Neuronal stem cell (in vitro differentiated cells): ENCODE data around the gene ARL5A.

Experiments used
- DNase-seq: peaks from one replicate; pipeline ENCODE4 v3.0.0-alpha.2; 2013; ENCODE audit warnings: low spot score
- H2AFZ ChIP-seq: one replicate; pipeline ENCODE4 v1.6.1; 2013; ENCODE audit warnings: mild to moderate bottlenecking, low read length, inconsistent platforms
- H2AK5ac ChIP-seq: 2 replicates; pipeline ENCODE4 v1.6.1; 2013; ENCODE audit warnings: low read depth, mild to moderate bottlenecking, inconsistent platforms, low read length, moderate library complexity, mixed read lengths
- H2BK120ac ChIP-seq: 2 replicates; pipeline ENCODE4 v1.6.1; 2013; ENCODE audit warnings: low read depth, mild to moderate bottlenecking, inconsistent platforms, low read length, moderate library complexity, mixed read lengths
- H2BK12ac ChIP-seq: one replicate; pipeline ENCODE4 v1.6.1; 2013; ENCODE audit warnings: low read length, inconsistent platforms
- H2BK15ac ChIP-seq: 2 replicates; pipeline ENCODE4 v1.6.1; 2013; ENCODE audit warnings: mild to moderate bottlenecking, low read length, inconsistent platforms, mixed read lengths
- H2BK5ac ChIP-seq: one replicate; pipeline ENCODE4 v1.6.1; 2013; ENCODE audit warnings: inconsistent platforms, mild to moderate bottlenecking, low read length, moderate library complexity
- H3K14ac ChIP-seq: one replicate; pipeline ENCODE4 v1.6.1; 2013; ENCODE audit warnings: low read length, inconsistent platforms
- H3K18ac ChIP-seq: 2 replicates; pipeline ENCODE4 v1.6.1; 2013; ENCODE audit warnings: low read length, inconsistent platforms
- H3K23ac ChIP-seq: 2 replicates; pipeline ENCODE4 v1.6.1; 2013; ENCODE audit warnings: low read depth, mild to moderate bottlenecking, mixed read lengths, low read length, inconsistent platforms; ENCODE audit not compliant: poor library complexity
- H3K27ac ChIP-seq: replicated peaks from 3 replicates; pipeline ENCODE4 v1.5.1; 2013; ENCODE audit warnings: low read length, inconsistent platforms
- H3K27me3 ChIP-seq, 3 experiments: 2 replicates each; pipeline ENCODE4 v1.6.1; 2013; ENCODE audit warnings: low read length in 3 of 3, mild to moderate bottlenecking in 2 of 3, inconsistent platforms in 1 of 3, low read depth in 1 of 3, mixed read lengths in 1 of 3, moderate library complexity in 1 of 3; ENCODE audit not compliant: control insufficient read depth in 3 of 3, insufficient read depth in 3 of 3
- H3K36me3 ChIP-seq, 2 donors: replicated peaks in 1 of 2; 2 replicates each; pipeline ENCODE4 v1.6.1; 2013; ENCODE audit warnings: low read length in 2 of 2; ENCODE audit not compliant: control insufficient read depth in 2 of 2, insufficient read depth in 2 of 2
- H3K4ac ChIP-seq: 2 replicates; pipeline ENCODE4 v1.6.1; 2013; ENCODE audit warnings: inconsistent platforms, mild to moderate bottlenecking, low read length, moderate library complexity
- H3K4me1 ChIP-seq, 2 donors: 1 replicate in 1 of 2; 2 replicates in 1 of 2; pipeline ENCODE4 v1.6.1; 2013; ENCODE audit warnings: low read length in 2 of 2, low read depth in 1 of 2; ENCODE audit not compliant: control insufficient read depth in 2 of 2, insufficient read depth in 1 of 2
- H3K4me2 ChIP-seq: one replicate; pipeline ENCODE4 v1.6.1; 2013; ENCODE audit warnings: mild to moderate bottlenecking, low read length, inconsistent platforms; ENCODE audit not compliant: insufficient read depth, poor library complexity, severe bottlenecking
- H3K4me3 ChIP-seq, 2 donors: 2 replicates each; pipeline ENCODE4 v1.5.1; 2013; ENCODE audit warnings: low read length in 2 of 2, mild to moderate bottlenecking in 2 of 2, inconsistent platforms in 1 of 2, moderate library complexity in 1 of 2
- H3K79me1 ChIP-seq: one replicate; pipeline ENCODE4 v1.6.1; 2013; ENCODE audit warnings: low read depth, mild to moderate bottlenecking, inconsistent platforms, low read length, moderate library complexity
- H3K9ac ChIP-seq: one replicate; pipeline ENCODE4 v1.6.1; 2013; ENCODE audit warnings: mild to moderate bottlenecking, low read depth, low read length, inconsistent platforms; ENCODE audit not compliant: poor library complexity
- H3K9me3 ChIP-seq, 2 donors: replicated peaks in 1 of 2; 2 replicates each; pipeline versions ENCODE3 to v1.6.1; 2013; ENCODE audit warnings: low read length in 2 of 2, mild to moderate bottlenecking in 2 of 2, inconsistent platforms in 1 of 2, low read depth in 1 of 2, mixed read lengths in 1 of 2, moderate library complexity in 1 of 2; ENCODE audit not compliant: control insufficient read depth in 2 of 2, insufficient read depth in 1 of 2
- H4K8ac ChIP-seq: one replicate; pipeline ENCODE4 v1.6.1; 2013; ENCODE audit warnings: low read depth, mild to moderate bottlenecking, inconsistent platforms, low read length, moderate library complexity
- H4K91ac ChIP-seq: one replicate; pipeline ENCODE4 v1.6.1; 2013; ENCODE audit warnings: low read length, low read depth, mild to moderate bottlenecking, inconsistent platforms; ENCODE audit not compliant: poor library complexity
- WGBS, 2 donors: extraction: QIAGEN DNeasy Blood & Tissue Kit; methylation state at CpG; one replicate each; pipeline ENCODE4 v1.1.7; 2013; ENCODE audit warnings: missing lambda C conversion rate in 2 of 2, mixed read lengths in 1 of 2; ENCODE audit not compliant: insufficient read length in 2 of 2, insufficient replicate concordance in 1 of 2; ENCODE audit errors: extremely low coverage in 2 of 2; 5-methylcytosine and 5-hydroxymethylcytosine counted together

ARL5A gene

GRCh38 chr2:151823651-151824050 lies 4.6 kb downstream of the ARL5A start:
- peaks cover 9 to 10% of the 10 kb centered on the region in 2 donors for H3K4me1 ChIP-seq
- H3K9ac ChIP-seq = no peak overlapping the region
- H3K18ac ChIP-seq = no peak overlapping the region
- H3K27me3 ChIP-seq = no peaks in the 10 kb centered on the region
- DNase-seq = no peak
- no peak overlapping the region for H3K23ac ChIP-seq
- no peak overlapping the region for H2AK5ac ChIP-seq
- H4K8ac ChIP-seq = no peak overlapping the region
- H2AFZ ChIP-seq = no peak overlapping the region
- no peak overlapping the region for H2BK120ac ChIP-seq
- no peaks in the 10 kb centered on the region for H3K9me3 ChIP-seq
- no peak overlapping the region for H2BK5ac ChIP-seq
- H3K14ac ChIP-seq = no peak overlapping the region
- no CpG with 5 or more reads among the region's 6 CpGs for WGBS, 2 donors
- peaks cover 0 to 14% of the 10 kb centered on the region in 2 donors for H3K36me3 ChIP-seq
- no peak overlapping the region for H3K4me3 ChIP-seq
- H2BK12ac ChIP-seq = no peak overlapping the region
- no peak overlapping the region for H3K4ac ChIP-seq
- peak overlapping the region; percentile 16 for H3K27ac ChIP-seq
- H3K4me2 ChIP-seq = no peak overlapping the region
- H3K79me1 ChIP-seq = peaks cover 6% of the 10 kb centered on the region
- H2BK15ac ChIP-seq = no peak overlapping the region
- no peak overlapping the region for H4K91ac ChIP-seq

GRCh38 chr2:151819920-151820319 lies 8.3 kb downstream of the ARL5A start:
- Histone ChIP-seq H3K9me3 (no peaks in the 10 kb centered on the region), H2BK5ac (no peak overlapping the region), H3K18ac (no peak overlapping the region), H3K9ac (no peak overlapping the region), H2AFZ (no peak overlapping the region), H2BK15ac (no peak overlapping the region), H3K79me1 (peaks cover 4% of the 10 kb centered on the region), H2BK12ac (no peak overlapping the region), H4K8ac (no peak overlapping the region), H3K27ac (no peak overlapping the region), H3K4me3 (no peak overlapping the region), H3K23ac (no peak overlapping the region), H3K4me2 (no peak overlapping the region), H3K36me3 (peaks cover 0 to 45% of the 10 kb centered on the region in 2 donors), H4K91ac (no peak overlapping the region), H3K4ac (no peak overlapping the region), H2AK5ac (no peak overlapping the region), H3K14ac (no peak overlapping the region), H3K4me1 (peaks cover 1 to 7% of the 10 kb centered on the region in 2 donors), H3K27me3 (no peaks in the 10 kb centered on the region), H2BK120ac (no peak overlapping the region)
- DNase-seq = no peak
- no CpG with 5 or more reads among the region's 2 CpGs for WGBS, 2 donors

DNA sequence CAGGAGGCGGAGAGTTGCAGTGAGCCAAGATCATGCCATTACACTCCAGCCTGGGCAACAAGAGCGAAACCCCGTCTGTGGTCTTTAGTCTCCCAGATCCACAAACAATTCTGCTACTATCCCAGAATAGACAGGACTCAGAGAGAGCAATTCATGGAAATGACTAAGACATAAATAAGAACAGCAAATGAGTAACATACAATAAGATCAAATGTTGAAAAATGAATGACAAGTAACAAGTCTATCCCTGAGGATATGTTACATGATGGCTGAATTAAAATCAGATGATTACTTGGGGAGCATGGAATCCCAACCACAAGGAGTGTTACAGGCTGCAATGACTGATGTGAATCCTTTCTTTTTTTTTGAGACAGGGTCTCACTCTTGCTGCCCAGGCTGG lies 10.3 kb downstream of the ARL5A start:
- no peak overlapping the region for H3K14ac ChIP-seq
- no CpG with 5 or more reads among the region's 3 CpGs for WGBS, 2 donors
- H2AK5ac ChIP-seq = no peak overlapping the region
- H3K4me1 ChIP-seq = peaks cover 0 to 3% of the 10 kb centered on the region in 2 donors
- no peak overlapping the region for H3K4ac ChIP-seq
- no peak overlapping the region for H2BK12ac ChIP-seq
- H3K27ac ChIP-seq = no peak overlapping the region
- H3K4me2 ChIP-seq = no peak overlapping the region
- peaks cover 0 to 60% of the 10 kb centered on the region in 2 donors for H3K36me3 ChIP-seq
- H3K4me3 ChIP-seq = no peak overlapping the region
- H3K9me3 ChIP-seq = no peaks in the 10 kb centered on the region
- no peaks in the 10 kb centered on the region for H3K27me3 ChIP-seq
- H2BK5ac ChIP-seq = no peak overlapping the region
- peaks cover 4% of the 10 kb centered on the region for H3K79me1 ChIP-seq
- H3K18ac ChIP-seq = no peak overlapping the region
- no peak overlapping the region for H4K91ac ChIP-seq
- H3K23ac ChIP-seq = no peak overlapping the region
- no peak for DNase-seq
- no peak overlapping the region for H2BK120ac ChIP-seq
- no peak overlapping the region for H4K8ac ChIP-seq
- no peak overlapping the region for H3K9ac ChIP-seq
- H2BK15ac ChIP-seq = no peak overlapping the region
- H2AFZ ChIP-seq = no peak overlapping the region

DNA sequence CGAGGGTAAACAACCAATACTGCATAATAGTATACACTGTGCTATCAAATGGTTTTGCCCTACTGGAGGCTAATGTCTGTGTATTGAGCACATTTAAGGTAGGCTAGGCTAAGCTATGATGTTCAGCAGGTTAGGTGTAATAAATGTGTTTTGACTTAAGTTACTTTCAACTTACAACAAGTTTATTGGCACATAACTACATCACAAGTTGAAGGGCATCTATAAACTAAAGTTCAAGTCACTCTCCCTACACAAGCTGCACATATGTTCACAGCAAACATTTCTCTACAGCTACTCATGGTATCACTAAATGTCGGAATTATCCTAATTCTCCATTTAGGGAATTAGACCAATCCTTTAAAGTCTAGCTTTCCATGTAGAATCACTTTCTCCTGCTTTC lies 11.4 kb downstream of the ARL5A start:
- H3K4me3 ChIP-seq = no peak overlapping the region
- peaks cover 2 to 71% of the 10 kb centered on the region in 2 donors for H3K36me3 ChIP-seq
- no peak overlapping the region for H2BK5ac ChIP-seq

More for the DNA sequence above, 11.4 kb downstream of the ARL5A start:
- no peak overlapping the region for H3K14ac ChIP-seq
- no peak overlapping the region for H2BK15ac ChIP-seq
- H3K9ac ChIP-seq = no peak overlapping the region
- no peak overlapping the region for H2AK5ac ChIP-seq
- H2BK12ac ChIP-seq = no peak overlapping the region
- H2AFZ ChIP-seq = no peak overlapping the region
- H3K4ac ChIP-seq = no peak overlapping the region
- no peak overlapping the region for H3K4me2 ChIP-seq
- no peak overlapping the region for H3K23ac ChIP-seq
- peaks cover 0 to 5% of the 10 kb centered on the region in 2 donors for H3K9me3 ChIP-seq
- no peak for DNase-seq
- H2BK120ac ChIP-seq = no peak overlapping the region
- no peaks in the 10 kb centered on the region for H3K27me3 ChIP-seq
- H3K79me1 ChIP-seq = peaks cover 4% of the 10 kb centered on the region
- H3K4me1 ChIP-seq = peaks cover 0 to 3% of the 10 kb centered on the region in 2 donors
- no peak overlapping the region for H3K18ac ChIP-seq
- no peak overlapping the region for H4K8ac ChIP-seq
- no peak overlapping the region for H4K91ac ChIP-seq
- no peak overlapping the region for H3K27ac ChIP-seq
- no CpG with 5 or more reads among the region's 2 CpGs for WGBS, 2 donors
